DND-41 (cell line): ENCODE results near the gene NR6A1.

Experiments
- ATAC-seq: fragments of 200-7000 bp; cut with Tn5 transposase; 3 replicates; pipeline ENCODE4 v1.9.1; 2021; ENCODE audit warnings: low read depth; ENCODE audit not compliant: insufficient read depth
- DNase-seq: peaks from one replicate; pipeline ENCODE4 v3.0.0-alpha.2; 2020
- H2AFZ ChIP-seq: 2 replicates; pipeline ENCODE4 v1.6.0; 2012; ENCODE audit warnings: low read depth, low read length
- H3K27ac ChIP-seq: 2 replicates; pipeline ENCODE4 v1.5.1; 2012; ENCODE audit warnings: low read length, inconsistent platforms
- H3K27me3 ChIP-seq: fragments of 200-600 bp; sonication (generic); 2 replicates; pipeline ENCODE4 v1.6.0; 2012; ENCODE audit warnings: low read length, mild to moderate bottlenecking, inconsistent platforms; ENCODE audit not compliant: insufficient read depth, poor library complexity
- H3K36me3 ChIP-seq: 2 replicates; pipeline ENCODE4 v1.5.1; 2012; ENCODE audit warnings: low read length, inconsistent platforms; ENCODE audit not compliant: insufficient read depth
- H3K4me1 ChIP-seq: 2 replicates; pipeline ENCODE4 v1.5.1; 2012; ENCODE audit warnings: mild to moderate bottlenecking, low read length; ENCODE audit not compliant: insufficient read depth
- H3K4me2 ChIP-seq: 2 replicates; pipeline ENCODE4 v1.6.0; 2012; ENCODE audit warnings: mild to moderate bottlenecking, moderate library complexity, low read length, inconsistent platforms; ENCODE audit not compliant: insufficient read depth
- H3K4me3 ChIP-seq, 2 experiments: fragments of 200-600 bp in 1 of 2; shearing (Covaris generic) in 1 of 2; 2 replicates each; pipeline ENCODE4 v1.5.1; 2012 to 2016; ENCODE audit warnings: inconsistent platforms in 2 of 2, low read length in 2 of 2, mild to moderate bottlenecking in 2 of 2, low read depth in 1 of 2, moderate library complexity in 1 of 2
- H3K79me2 ChIP-seq: 2 replicates; pipeline ENCODE4 v1.6.0; 2012; ENCODE audit warnings: low read length, inconsistent platforms; ENCODE audit not compliant: insufficient read depth
- H3K9ac ChIP-seq: 2 replicates; pipeline ENCODE4 v1.6.0; 2012; ENCODE audit warnings: low read depth, mild to moderate bottlenecking, inconsistent platforms, low read length, moderate library complexity
- H3K9me3 ChIP-seq: 2 replicates; pipeline ENCODE4 v1.5.1; 2012; ENCODE audit warnings: low read length, moderate library complexity, mild to moderate bottlenecking, inconsistent platforms; ENCODE audit not compliant: insufficient read depth, severe bottlenecking
- H4K20me1 ChIP-seq: 2 replicates; pipeline ENCODE4 v1.6.0; 2012; ENCODE audit warnings: low read length; ENCODE audit not compliant: insufficient read depth
- EZH2 ChIP-seq: IDR thresholded peaks from 3 replicates; pipeline ENCODE4 v1.6.1; 2012; ENCODE audit warnings: borderline replicate concordance, low read depth, mild to moderate bottlenecking, moderate library complexity, low read length, inconsistent platforms; ENCODE audit not compliant: severe bottlenecking
- TF ChIP-seq, protein P1 (sequence below): IDR thresholded peaks from 2 replicates; pipeline ENCODE4 v1.5.1; 2012; ENCODE audit warnings: borderline replicate concordance, low read length, moderate library complexity, mild to moderate bottlenecking; ENCODE audit not compliant: poor library complexity, severe bottlenecking; ENCODE audit errors: extremely low read depth

NR6A1 gene

DNA sequence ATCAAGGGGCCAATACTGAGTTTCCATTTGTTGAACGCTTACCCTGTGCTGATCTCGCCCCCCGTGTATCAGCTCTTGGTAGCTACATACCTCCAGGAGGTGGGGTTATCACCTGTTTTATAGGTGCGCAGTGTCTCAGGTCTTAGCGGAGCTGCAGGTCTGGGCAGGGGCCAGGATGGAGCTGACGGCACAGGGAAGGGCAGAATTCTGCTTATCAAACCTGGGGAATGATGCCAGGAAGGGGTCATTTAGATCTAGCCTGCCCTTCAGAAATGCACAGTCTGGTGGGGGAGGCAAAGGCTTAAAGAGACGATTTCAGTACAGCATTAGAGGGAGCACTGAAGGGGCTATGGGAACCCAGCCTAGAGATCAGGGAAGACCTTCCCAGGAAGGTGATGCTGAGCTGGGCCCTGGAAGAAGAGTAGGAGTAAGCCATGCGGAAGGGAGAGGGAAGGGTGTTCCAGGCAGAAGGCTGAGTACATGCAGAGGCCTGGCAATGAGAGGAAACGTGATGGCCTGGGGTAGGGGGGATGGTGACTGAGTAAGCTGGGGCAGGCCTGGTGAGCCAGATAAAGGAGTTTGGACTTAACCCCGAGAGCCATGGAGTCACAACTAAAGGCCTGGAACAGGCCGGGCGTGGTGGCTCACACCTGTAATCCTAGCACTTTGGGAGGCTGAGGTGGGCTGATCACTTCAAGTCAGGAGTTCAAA, 37.3 kb upstream of the NR6A1 start:
- Histone ChIP-seq H3K27me3 (no peaks in the 10 kb centered on the region), H3K36me3 (no peaks in the 10 kb centered on the region), H3K27ac (no peak overlapping the region), H2AFZ (no peak overlapping the region), H3K4me1 (no peaks in the 10 kb centered on the region), H3K4me3 (no peak overlapping the region), H3K79me2 (no peaks in the 10 kb centered on the region), H3K9ac (no peak overlapping the region), H3K4me2 (no peak overlapping the region), H4K20me1 (no peaks in the 10 kb centered on the region), H3K9me3 (no peaks in the 10 kb centered on the region)
- TF ChIP-seq, protein P1, sequence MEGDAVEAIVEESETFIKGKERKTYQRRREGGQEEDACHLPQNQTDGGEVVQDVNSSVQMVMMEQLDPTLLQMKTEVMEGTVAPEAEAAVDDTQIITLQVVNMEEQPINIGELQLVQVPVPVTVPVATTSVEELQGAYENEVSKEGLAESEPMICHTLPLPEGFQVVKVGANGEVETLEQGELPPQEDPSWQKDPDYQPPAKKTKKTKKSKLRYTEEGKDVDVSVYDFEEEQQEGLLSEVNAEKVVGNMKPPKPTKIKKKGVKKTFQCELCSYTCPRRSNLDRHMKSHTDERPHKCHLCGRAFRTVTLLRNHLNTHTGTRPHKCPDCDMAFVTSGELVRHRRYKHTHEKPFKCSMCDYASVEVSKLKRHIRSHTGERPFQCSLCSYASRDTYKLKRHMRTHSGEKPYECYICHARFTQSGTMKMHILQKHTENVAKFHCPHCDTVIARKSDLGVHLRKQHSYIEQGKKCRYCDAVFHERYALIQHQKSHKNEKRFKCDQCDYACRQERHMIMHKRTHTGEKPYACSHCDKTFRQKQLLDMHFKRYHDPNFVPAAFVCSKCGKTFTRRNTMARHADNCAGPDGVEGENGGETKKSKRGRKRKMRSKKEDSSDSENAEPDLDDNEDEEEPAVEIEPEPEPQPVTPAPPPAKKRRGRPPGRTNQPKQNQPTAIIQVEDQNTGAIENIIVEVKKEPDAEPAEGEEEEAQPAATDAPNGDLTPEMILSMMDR: no peak
- TF ChIP-seq EZH2: no peak
- DNase-seq: no peak
- no peak for ATAC-seq

DNA sequence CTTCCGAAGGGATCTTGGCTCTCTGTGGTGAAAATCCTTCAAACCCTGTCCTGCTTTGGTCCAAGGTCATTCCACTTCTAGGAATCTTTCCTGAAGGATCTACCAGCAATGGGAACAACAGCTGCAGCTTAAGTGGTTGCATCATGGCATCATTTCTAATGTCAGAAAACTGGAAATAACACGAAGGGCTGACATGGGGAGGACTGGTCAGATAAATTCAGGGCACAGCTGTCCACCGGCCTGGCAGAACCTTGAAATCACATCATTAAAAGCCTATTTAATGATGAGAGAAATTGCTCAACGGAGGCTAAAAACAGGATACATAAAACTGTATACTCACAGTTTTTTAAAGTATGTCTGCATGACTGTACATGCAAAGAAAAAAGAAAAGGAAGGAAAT, 34.1 kb upstream of the NR6A1 start:
- H3K4me3 ChIP-seq: no peak overlapping the region
- H2AFZ ChIP-seq: no peak overlapping the region
- H3K9me3 ChIP-seq: no peaks in the 10 kb centered on the region
- no peak overlapping the region for H3K9ac ChIP-seq
- no peaks in the 10 kb centered on the region for H3K4me1 ChIP-seq
- no peak overlapping the region for H3K27ac ChIP-seq
- TF ChIP-seq, protein P1: no peak
- no peak for TF ChIP-seq EZH2
- peaks cover 3% of the 10 kb centered on the region for H3K27me3 ChIP-seq
- no peaks in the 10 kb centered on the region for H4K20me1 ChIP-seq
- H3K4me2 ChIP-seq: no peak overlapping the region
- no peaks in the 10 kb centered on the region for H3K79me2 ChIP-seq
- no peaks in the 10 kb centered on the region for H3K36me3 ChIP-seq
- no peak for ATAC-seq
- DNase-seq: no peak

DNA sequence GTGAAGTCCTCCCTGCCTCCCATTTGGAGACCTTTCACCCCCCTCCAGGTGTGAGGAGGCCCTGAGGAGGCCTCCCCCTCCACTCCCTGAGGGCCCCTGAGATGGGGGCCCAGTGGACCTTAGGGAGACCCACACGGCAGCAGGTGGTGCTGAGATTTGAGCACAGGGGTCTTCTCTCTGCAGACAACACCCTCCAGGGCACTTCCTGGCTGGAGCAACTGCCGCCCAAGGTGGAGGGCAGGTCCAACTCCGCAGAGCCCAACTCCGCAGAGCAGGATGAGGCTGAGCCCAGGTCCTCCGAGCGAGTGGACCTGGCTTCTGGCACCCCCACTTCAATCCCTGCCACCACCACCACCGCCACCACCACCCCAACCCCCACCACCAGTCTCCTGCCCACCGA, 32.8 kb upstream of the NR6A1 start:
- Histone ChIP-seq H3K4me3 (no peak overlapping the region), H4K20me1 (no peaks in the 10 kb centered on the region), H2AFZ (no peak overlapping the region), H3K79me2 (no peaks in the 10 kb centered on the region), H3K9ac (no peak overlapping the region), H3K27me3 (peaks cover 3% of the 10 kb centered on the region), H3K4me1 (no peaks in the 10 kb centered on the region), H3K36me3 (no peaks in the 10 kb centered on the region), H3K27ac (no peak overlapping the region), H3K4me2 (no peak overlapping the region), H3K9me3 (no peaks in the 10 kb centered on the region)
- ATAC-seq (no peak), DNase-seq (no peak)
- TF ChIP-seq, protein P1: no peak
- TF ChIP-seq EZH2: no peak

DNA sequence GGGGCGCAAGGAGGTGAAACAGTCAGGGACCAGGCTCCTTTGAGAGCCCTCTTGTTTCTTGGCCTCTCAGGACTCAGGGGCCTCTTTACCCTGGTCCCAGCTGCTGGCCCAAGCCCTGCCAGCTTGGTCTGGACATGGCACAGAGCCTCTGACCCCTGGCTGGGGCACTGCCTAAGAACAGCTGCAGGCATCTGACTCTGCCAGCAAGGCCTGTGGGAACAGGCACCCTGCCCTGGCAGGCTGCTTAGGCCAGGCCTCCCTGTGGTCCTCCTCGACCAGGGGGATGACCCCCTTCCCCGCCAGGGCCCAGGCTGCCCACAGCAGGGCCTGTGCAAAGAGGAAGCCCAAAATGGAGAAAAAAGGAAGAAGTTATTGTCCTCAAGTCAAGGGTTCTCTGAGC, 31.3 kb upstream of the NR6A1 start:
- Histone ChIP-seq H3K36me3 (no peaks in the 10 kb centered on the region), H3K9ac (no peak overlapping the region), H3K4me2 (no peak overlapping the region), H2AFZ (no peak overlapping the region), H4K20me1 (no peaks in the 10 kb centered on the region), H3K9me3 (no peaks in the 10 kb centered on the region), H3K4me1 (no peaks in the 10 kb centered on the region), H3K27ac (no peak overlapping the region), H3K4me3 (no peak overlapping the region), H3K79me2 (no peaks in the 10 kb centered on the region), H3K27me3 (peaks cover 3% of the 10 kb centered on the region)
- DNase-seq (no peak), ATAC-seq (no peak)
- TF ChIP-seq EZH2: no peak
- TF ChIP-seq, protein P1: no peak
